Endothelial cell of umbilical vein (primary cell): ENCODE results near the gene M1AP.

Experiments
- TF ChIP-seq, protein P1 (sequence below): IDR thresholded peaks from 2 replicates; pipeline ENCODE4 v1.6.1; 2011; ENCODE audit not compliant: insufficient read depth, insufficient read length
- TF ChIP-seq, protein P2 (sequence below), 2 donors: IDR thresholded peaks; 1 replicate in 1 of 2; 2 replicates in 1 of 2; pipeline ENCODE4 v1.5.1; 2011; ENCODE audit warnings: low read length in 2 of 2, mild to moderate bottlenecking in 2 of 2, moderate library complexity in 2 of 2, control low read depth in 1 of 2, inconsistent platforms in 1 of 2, low read depth in 1 of 2; ENCODE audit not compliant: insufficient read depth in 1 of 2; ENCODE audit errors: extremely low read depth in 1 of 2

- TF ChIP-seq, protein P1, sequence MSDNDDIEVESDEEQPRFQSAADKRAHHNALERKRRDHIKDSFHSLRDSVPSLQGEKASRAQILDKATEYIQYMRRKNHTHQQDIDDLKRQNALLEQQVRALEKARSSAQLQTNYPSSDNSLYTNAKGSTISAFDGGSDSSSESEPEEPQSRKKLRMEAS: no peak
- TF ChIP-seq, protein P2, sequence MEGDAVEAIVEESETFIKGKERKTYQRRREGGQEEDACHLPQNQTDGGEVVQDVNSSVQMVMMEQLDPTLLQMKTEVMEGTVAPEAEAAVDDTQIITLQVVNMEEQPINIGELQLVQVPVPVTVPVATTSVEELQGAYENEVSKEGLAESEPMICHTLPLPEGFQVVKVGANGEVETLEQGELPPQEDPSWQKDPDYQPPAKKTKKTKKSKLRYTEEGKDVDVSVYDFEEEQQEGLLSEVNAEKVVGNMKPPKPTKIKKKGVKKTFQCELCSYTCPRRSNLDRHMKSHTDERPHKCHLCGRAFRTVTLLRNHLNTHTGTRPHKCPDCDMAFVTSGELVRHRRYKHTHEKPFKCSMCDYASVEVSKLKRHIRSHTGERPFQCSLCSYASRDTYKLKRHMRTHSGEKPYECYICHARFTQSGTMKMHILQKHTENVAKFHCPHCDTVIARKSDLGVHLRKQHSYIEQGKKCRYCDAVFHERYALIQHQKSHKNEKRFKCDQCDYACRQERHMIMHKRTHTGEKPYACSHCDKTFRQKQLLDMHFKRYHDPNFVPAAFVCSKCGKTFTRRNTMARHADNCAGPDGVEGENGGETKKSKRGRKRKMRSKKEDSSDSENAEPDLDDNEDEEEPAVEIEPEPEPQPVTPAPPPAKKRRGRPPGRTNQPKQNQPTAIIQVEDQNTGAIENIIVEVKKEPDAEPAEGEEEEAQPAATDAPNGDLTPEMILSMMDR (IDR thresholded peaks at IDR 0.05; ENCODE audit: extremely low read depth in 1 of 2, insufficient read depth in 1 of 2, low read depth in 1 of 2, low read length in 2 of 2): no peak
Measured at GRCh38 chr2:74548285-74548899, 99.7 kb downstream of the M1AP start.
